ENCODE measurements around the gene CEMIP. TPM values are rescaled to one million over a fixed set of nuclear protein-coding genes. Genes with fewer than 3 reads are reported as not detected.

The CEMIP gene
- total and polyA plus RNA-seq, 10 of the 15 experiments (the other 5 are each of a cell fraction or from before 2014, with no cell fraction given) = 0.01 to 0.44 (median 0.16) TPM; not detected in 6

GRCh38 chr15:80931721-80932512, 152.7 kb downstream of the CEMIP start (continued):
- TF ChIP-seq, protein P1, sequence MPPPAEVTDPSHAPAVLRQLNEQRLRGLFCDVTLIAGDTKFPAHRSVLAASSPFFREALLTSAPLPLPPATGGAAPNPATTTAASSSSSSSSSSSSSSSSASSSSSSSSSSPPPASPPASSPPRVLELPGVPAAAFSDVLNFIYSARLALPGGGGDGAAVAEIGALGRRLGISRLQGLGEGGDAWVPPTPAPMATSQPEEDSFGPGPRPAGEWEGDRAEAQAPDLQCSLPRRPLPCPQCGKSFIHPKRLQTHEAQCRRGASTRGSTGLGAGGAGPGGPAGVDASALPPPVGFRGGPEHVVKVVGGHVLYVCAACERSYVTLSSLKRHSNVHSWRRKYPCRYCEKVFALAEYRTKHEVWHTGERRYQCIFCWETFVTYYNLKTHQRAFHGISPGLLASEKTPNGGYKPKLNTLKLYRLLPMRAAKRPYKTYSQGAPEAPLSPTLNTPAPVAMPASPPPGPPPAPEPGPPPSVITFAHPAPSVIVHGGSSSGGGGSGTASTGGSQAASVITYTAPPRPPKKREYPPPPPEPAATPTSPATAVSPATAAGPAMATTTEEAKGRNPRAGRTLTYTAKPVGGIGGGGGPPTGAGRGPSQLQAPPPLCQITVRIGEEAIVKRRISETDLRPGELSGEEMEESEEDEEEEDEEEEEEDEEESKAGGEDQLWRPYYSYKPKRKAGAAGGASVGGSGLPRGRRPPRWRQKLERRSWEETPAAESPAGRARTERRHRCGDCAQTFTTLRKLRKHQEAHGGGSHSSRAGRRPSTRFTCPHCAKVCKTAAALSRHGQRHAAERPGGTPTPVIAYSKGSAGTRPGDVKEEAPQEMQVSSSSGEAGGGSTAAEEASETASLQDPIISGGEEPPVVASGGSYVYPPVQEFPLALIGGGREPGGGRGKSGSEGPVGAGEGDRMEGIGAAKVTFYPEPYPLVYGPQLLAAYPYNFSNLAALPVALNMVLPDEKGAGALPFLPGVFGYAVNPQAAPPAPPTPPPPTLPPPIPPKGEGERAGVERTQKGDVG (CRISPR knock-in tag; IDR thresholded peaks at IDR 0.05) = no peak
- TF ChIP-seq REST (IDR thresholded peaks at IDR 0.05; ENCODE audit: low read depth, low read length) (no peak), RUNX3 (IDR thresholded peaks at IDR 0.05; ENCODE audit: low read length) (no peak), LARP7 (IDR thresholded peaks at IDR 0.05) (no peak)

DNA sequence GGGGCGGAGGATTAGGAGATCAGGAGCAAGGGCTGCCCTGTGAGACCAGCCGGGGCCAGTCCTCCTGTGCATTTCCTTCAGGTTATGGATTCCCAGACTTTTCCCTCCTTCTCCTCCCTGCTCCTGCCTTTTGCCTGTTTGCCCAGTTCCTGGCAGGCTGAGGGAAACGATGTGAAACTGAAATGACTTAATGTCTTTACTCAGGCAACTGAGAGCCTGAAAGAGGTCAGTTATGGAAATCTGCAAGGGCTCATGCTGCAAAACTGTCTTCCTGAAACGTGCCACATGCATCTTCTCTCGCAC, 153.3 kb downstream of the CEMIP start:
- no peak overlapping the region for H3K4me2 ChIP-seq (ENCODE audit: control insufficient read depth, insufficient read depth)
- H3K9me3 ChIP-seq (replicated peaks; ENCODE audit: control insufficient read depth, insufficient read depth, low read length) = no peaks in the 10 kb centered on the region
- no peak for DNase-seq (ENCODE audit: low read depth, low spot score)
- 66% methylated on average over 5 of the region's 5 CpGs for WGBS (ENCODE audit: insufficient coverage, insufficient replicate concordance, low lambda C conversion rate, missing lambda C conversion rate)
- RAD21 ChIA-PET (ENCODE audit: unreplicated experiment) = no interaction called here
- H3K27ac ChIP-seq (ENCODE audit: control insufficient read depth, insufficient read depth) = no peak overlapping the region
- H3K4me3 ChIP-seq = no peak overlapping the region
- no peaks in the 10 kb centered on the region; a peak in 1 of 4 replicates for H3K27me3 ChIP-seq (replicated peaks in 1 of 2; ENCODE audit: control insufficient read depth in 2 of 2, insufficient read depth in 2 of 2, low read length in 1 of 2)
- H4K20me1 ChIP-seq (ENCODE audit: control insufficient read depth, insufficient read depth) = no peaks in the 10 kb centered on the region
- in situ Hi-C loops (cut with MboI) = no loop called here
- no peak for ATAC-seq
- CTCF ChIA-PET = no interaction called here
- H2AFZ ChIP-seq (ENCODE audit: control insufficient read depth, low read depth, low read length) = no peak overlapping the region
- H3K4me1 ChIP-seq (ENCODE audit: control insufficient read depth, insufficient read depth, low read length) = no peaks in the 10 kb centered on the region
- POLR2A ChIA-PET = no interaction called here
- no peaks in the 10 kb centered on the region for H3K79me2 ChIP-seq (ENCODE audit: control insufficient read depth, insufficient read depth, low read length)
- no peak for TF ChIP-seq SIX5 (IDR thresholded peaks at IDR 0.05; ENCODE audit: low read depth, low read length, severe bottlenecking)
- TF ChIP-seq POLR2AphosphoS2 (IDR thresholded peaks at IDR 0.05; ENCODE audit: low read depth, low read length) = no peak
- no peak for FAIRE-seq
- intact Hi-C loops (cut with micrococcal nuclease; ENCODE audit: unreplicated experiment) = no loop called here
- no peak overlapping the region for H3K9ac ChIP-seq (ENCODE audit: control insufficient read depth, insufficient read depth, low read length)
- BruUV-seq (replicated peaks) = no TSS peak
- SMC1A ChIA-PET (ENCODE audit: uncharacterized antibody, unreplicated experiment) = no interaction called here
- no peaks in the 10 kb centered on the region for H3K36me3 ChIP-seq (ENCODE audit: control insufficient read depth in 2 of 2, insufficient read depth in 2 of 2, low read length in 1 of 2)

Data from GM12878 (cell line).